ENCODE results near the gene WDR73.
"Not testable (repeated sequence)": the region's sequence is repeated elsewhere in the genome, so short reads cannot be mapped to it uniquely, and the experiment has no call there.

The WDR73 gene

GRCh38 chr15:84658080-84658787 is 4.2 kb upstream of the WDR73 start, which contains the start of gene NMB:
TSS of gene NMB (minus strand) at chr15:84658199. CDS start at chr15:84658152, 47 bp downstream.
- peak in 48 of 56 donors; percentile 16 to 80 (median 53) for DNase-seq

- DNase-seq, result no peak
These were observed 3.6 kb upstream of the WDR73 start for GRCh38 chr15:84657748-84658079.

GRCh38 chr15:84656972-84657371 is 2.9 kb upstream of the WDR73 start:
- no peak for DNase-seq

DNA sequence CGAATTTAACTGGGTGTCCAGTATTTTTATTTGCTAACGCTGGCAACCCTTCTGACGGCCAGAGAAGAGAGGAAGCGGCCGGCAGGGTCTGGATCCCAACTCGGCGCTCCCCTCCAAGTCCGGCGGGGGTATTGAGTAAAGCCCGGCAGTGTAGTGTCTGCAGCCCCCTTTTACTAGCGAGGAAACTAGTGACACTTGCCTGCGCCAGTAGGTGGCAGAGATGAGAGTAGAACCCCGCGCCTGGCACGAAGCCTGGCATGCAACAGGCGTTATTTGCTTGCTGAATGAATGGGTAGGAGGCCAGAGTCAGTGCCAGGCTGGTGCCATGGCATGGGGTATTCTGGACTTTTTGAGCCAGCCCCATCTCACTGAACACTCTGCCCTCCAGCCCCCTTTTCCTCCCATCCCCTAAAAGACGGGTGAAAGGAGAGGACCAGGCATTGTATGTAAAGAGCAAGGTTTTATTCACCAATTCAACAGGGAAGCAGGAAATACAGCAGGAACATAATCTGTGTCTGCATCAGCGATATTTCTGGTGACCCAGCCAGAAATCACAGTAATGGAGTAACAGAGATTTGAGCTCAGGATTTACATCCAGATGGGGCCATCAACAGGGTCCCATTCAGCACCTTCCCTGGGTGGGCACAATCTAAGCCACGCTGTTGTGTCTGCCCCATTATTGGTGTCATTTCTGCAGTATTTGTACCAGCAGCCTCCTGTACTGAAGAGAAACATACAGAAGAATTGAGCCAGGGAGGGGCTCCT is 788 bp upstream of the WDR73 start:
- peak; percentile 21 to 90 (median 72) for DNase-seq

DNA sequence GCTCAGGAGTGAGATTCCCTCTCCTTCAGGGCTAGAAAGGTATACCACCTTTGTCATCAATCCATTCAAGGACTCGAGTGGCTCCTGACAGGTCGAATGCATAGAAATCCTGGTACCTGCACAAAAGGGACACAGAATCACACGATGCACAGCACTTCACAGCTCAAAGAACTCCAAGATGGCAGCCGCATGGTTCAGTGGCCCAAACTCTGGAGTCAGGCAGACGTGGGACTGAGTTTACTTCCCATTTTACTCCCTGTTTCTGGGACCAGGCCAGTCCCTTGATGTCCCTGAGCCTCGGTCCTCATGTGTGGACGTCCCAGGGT is 536 bp downstream of the WDR73 start:
- peak in 1 of 56 donors; percentile 57 for DNase-seq

GRCh38 chr15:84649706-84650105 is 4.4 kb downstream of the WDR73 start:
- DNase-seq, result no peak

DNA sequence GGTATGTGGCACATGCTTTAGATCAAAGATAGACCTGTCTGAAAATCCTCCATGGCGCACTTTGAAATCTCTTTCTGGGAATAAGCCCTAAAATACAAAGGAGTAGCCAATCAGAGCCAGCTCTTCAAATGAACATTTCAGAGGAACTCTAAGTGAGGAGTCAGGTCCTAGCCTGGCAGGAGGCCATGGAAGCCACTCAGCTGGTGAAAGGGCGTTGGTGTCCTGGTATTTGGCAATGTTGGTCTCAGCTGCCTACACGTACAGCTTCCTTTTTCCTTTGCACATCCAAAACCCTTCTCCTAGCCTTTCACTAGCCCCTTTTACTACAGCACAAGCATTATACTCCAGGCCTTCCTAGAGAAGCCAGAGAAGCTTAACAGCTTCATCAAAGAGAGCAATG is 5.5 kb downstream of the WDR73 start:
- no peak for DNase-seq

- DNase-seq, result no peak
These were observed 6.4 kb downstream of the WDR73 start for GRCh38 chr15:84647726-84648125.

DNA sequence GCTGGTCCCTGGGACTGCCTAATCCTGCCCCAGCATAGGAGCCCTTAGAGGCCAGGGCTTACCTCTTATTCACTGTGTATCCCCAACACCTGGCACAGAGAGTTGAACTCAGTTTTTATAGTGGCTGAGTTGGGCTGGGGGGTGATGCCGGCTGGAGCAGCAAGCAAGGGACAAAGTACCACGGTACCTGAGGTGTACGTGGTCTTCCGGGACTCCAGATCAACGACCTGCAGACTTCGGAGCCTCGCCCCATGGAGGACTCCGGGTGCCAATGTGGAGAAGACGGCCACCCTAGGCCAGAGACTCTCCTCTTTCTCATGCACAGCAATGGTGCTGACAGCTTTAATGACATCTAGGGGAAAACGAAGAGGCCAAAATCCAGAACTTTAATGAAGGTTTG is 8.1 kb downstream of the WDR73 start:
- DNase-seq, result no peak

DNA sequence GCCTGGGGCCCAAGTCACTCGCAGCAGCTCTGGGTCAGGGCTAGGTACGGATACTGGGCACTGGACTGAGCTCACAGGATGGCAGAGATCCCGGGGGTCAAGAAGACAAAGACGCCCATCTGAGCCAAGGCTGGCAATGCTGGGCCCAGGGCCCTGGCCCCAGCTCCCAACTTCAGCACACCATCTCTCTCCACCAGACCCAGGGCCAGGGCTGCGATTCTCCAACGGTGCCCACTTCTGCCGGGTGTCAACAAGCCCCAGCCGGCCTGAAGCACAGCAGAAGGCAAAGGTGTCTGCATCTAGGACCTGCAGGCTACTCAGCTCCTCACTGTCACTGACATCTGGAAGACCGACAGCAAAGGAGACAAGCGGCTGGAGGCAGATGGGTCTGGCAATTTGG is 8.6 kb downstream of the WDR73 start:
- DNase-seq, result peak in 2 of 56 donors; percentile 3 to 9

GRCh38 chr15:84643838-84644237 is 10.2 kb downstream of the WDR73 start:
- DNase-seq, result no peak

GRCh38 chr15:84642640-84643039 is 11.4 kb downstream of the WDR73 start:
- not testable (repeated sequence) for DNase-seq

DNA sequence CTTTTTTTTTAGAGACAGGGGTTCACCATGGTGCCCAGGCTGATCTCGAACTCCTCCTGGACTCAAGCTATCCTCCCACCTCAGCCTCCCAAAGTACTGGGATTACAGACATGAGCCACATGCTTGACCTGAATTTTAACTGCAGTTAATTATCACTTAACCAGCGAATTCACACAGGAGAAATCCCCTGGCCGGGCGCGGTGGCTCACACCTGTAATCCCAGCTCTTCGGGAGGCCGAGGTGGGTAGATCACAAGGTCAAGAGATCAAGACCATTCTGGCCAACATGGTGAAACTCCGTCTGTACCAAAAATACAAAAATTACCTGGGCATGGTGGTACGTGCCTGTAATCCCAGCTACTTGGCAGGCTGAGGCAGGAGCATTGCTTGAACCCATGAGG is 12.2 kb downstream of the WDR73 start:
- not testable (repeated sequence) for DNase-seq

DNA sequence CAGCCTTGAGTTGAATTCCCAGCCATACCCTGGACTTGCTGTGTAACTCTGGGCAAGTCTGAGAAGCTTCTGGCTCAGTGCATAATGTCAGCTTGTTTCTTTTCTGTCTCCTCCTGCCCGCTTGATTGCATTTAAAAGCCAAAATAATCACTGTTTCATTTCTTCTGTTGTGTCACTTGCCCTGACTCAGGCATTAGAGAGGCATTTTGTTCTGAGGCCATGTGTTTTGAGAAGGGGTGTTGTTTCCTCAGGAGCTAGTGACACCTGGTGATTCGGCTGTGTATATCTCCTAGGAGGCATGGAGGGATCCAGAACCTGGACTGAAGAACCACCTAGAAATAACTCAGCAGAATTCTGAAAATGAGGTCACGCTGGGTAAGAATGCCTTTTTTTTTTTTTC is 16.0 kb downstream of the WDR73 start:
- DNase-seq, result peak in 8 of 56 donors; percentile 6 to 28 (median 20)

DNA sequence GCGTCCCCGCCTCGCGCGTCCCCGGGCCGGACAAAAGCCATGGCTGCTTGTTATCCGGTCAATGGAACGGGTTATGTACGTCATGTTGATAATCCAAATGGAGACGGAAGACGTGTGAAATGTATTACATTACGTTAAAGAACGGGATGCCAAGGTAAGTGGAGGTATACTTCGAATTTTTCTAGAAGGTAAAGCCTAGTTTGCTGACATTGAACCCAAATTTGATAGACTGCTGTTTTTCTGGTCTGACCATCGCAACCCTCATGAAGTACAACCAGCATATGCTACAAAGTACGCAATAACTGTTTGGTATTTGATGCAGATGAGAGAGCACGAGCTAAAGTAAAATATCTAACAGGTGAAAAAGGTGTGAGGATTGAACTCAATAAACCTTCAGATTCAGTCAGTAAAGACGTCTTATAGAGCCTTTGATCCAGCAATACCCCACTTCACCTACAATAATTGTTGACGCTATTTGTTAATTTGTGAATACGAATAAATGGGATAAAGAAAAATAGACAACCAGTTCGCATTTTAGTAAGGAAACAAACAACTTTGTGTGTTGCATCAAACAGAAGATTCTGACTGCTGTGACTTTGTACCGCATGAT is 19.8 kb downstream of the WDR73 start:
- no peak for DNase-seq

- DNase-seq, result peak in 51 of 56 donors; percentile 8 to 87 (median 62)
These were observed 20.5 kb downstream of the WDR73 start for GRCh38 chr15:84633311-84634227.

DNA sequence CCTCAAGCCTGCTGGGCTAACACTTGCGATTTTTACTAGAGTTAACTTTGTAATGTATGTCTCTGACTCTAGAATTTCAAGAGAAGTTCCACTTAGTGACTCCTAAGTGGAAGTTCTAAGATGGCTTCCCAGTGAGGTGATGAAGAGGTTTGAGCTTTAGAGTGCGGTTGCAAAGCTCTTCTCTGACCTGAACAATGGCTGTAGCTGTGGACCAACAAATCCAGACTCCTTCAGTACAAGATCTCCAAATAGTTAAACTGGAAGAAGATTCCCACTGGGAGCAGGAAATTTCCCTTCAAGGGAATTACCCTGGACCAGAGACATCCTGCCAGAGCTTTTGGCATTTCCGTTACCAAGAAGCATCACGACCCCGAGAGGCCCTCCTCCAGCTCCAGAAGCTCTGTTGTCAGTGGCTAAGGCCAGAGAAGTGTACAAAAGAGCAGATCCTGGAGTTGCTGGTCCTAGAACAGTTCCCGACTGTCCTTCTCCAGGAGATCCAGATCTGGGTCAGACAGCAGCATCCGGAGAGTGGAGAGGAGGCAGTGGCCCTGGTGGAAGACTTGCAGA is 22.3 kb downstream of the WDR73 start:
- DNase-seq, result no peak

GRCh38 chr15:84629033-84629432 is 25.1 kb downstream of the WDR73 start:
- DNase-seq, result no peak

GRCh38 chr15:84625123-84625522 is 29.0 kb downstream of the WDR73 start:
- no peak for DNase-seq

- DNase-seq, result no peak
These were observed 29.7 kb downstream of the WDR73 start for GRCh38 chr15:84624359-84624758.

GRCh38 chr15:84621358-84621979 is 32.6 kb downstream of the WDR73 start:
- no peak for DNase-seq

Data from nucleus accumbens (tissue), 56 donors.